Common myeloid progenitor, CD34-positive (primary cell): ENCODE data around the gene ADAMTS4.

ENCODE experiments used
- CTCF ChIA-PET: fragments of 350-600 bp; sonication (Branson Sonifier 250); formaldehyde crosslinking; loops from one replicate; lab custom pipeline; 2021; ENCODE audit warnings: antibody characterized with exemption; lab: Charles Lee
- POLR2A ChIA-PET: fragments of 350-600 bp; sonication (Branson Sonifier 250); formaldehyde crosslinking; loops from one replicate; lab custom pipeline; 2021; ENCODE audit warnings: antibody characterized with exemption; lab: Charles Lee
- DNase-seq, 3 donors: peaks; one replicate each; pipeline versions ENCODE4 v3.0.0 to v3.0.0-alpha.2; 2013
- H3K27ac ChIP-seq, 2 experiments: 1 replicate in 1 of 2; 2 replicates in 1 of 2; pipeline ENCODE4 v1.7.0; 2013; ENCODE audit warnings: inconsistent platforms in 2 of 2, low read length in 2 of 2, mild to moderate bottlenecking in 2 of 2, low read depth in 1 of 2, moderate library complexity in 1 of 2; ENCODE audit not compliant: severe bottlenecking in 2 of 2, insufficient read depth in 1 of 2, poor library complexity in 1 of 2
- H3K27me3 ChIP-seq, 5 experiments: replicated peaks in 2 of 5; 1 replicate in 3 of 5; 2 replicates in 2 of 5; pipeline versions ENCODE4 v1.6.1 to v1.7.0; 2013; ENCODE audit warnings: low read length in 4 of 5, mild to moderate bottlenecking in 2 of 5, moderate library complexity in 2 of 5, inconsistent platforms in 1 of 5; ENCODE audit not compliant: insufficient read depth in 5 of 5, control insufficient read depth in 4 of 5
- H3K36me3 ChIP-seq, 4 experiments: 1 replicate in 2 of 4; 2 replicates in 2 of 4; pipeline versions ENCODE4 v1.6.1 to v1.7.0; 2013; ENCODE audit warnings: low read length in 3 of 4, control low read depth in 1 of 4, mild to moderate bottlenecking in 1 of 4; ENCODE audit not compliant: control insufficient read depth in 4 of 4, insufficient read depth in 4 of 4
- H3K4me1 ChIP-seq, 4 experiments: 1 replicate in 3 of 4; 2 replicates in 1 of 4; pipeline versions ENCODE4 v1.6.1 to v1.7.1; 2013; ENCODE audit warnings: low read length in 3 of 4, mild to moderate bottlenecking in 3 of 4, control low read depth in 1 of 4, inconsistent platforms in 1 of 4, moderate library complexity in 1 of 4; ENCODE audit not compliant: control insufficient read depth in 4 of 4, insufficient read depth in 4 of 4; ENCODE audit errors: control extremely low read depth in 1 of 4
- H3K4me3 ChIP-seq, 7 experiments: 1 replicate in 4 of 7; 2 replicates in 3 of 7; pipeline versions ENCODE4 v1.5.1 to v1.7.0; 2013; ENCODE audit warnings: mild to moderate bottlenecking in 7 of 7, low read length in 6 of 7, moderate library complexity in 6 of 7, inconsistent platforms in 2 of 7, low read depth in 2 of 7, control low read depth in 1 of 7; ENCODE audit not compliant: insufficient read depth in 4 of 7, control insufficient read depth in 1 of 7; ENCODE audit errors: extremely low read depth in 1 of 7
- H3K9me3 ChIP-seq, 5 experiments: 1 replicate in 4 of 5; 2 replicates in 1 of 5; pipeline versions ENCODE4 v1.6.1 to v1.7.1; 2013; ENCODE audit warnings: low read length in 4 of 5, mild to moderate bottlenecking in 2 of 5, inconsistent platforms in 1 of 5, low read depth in 1 of 5, moderate library complexity in 1 of 5; ENCODE audit not compliant: control insufficient read depth in 4 of 5, insufficient read depth in 2 of 5; ENCODE audit errors: control extremely low read depth in 1 of 5
- WGBS: methylation state at CpG from one replicate; pipeline ENCODE4 v1.1.5; 2013; ENCODE audit not compliant: insufficient coverage; 5-methylcytosine and 5-hydroxymethylcytosine counted together

ADAMTS4 gene

DNA sequence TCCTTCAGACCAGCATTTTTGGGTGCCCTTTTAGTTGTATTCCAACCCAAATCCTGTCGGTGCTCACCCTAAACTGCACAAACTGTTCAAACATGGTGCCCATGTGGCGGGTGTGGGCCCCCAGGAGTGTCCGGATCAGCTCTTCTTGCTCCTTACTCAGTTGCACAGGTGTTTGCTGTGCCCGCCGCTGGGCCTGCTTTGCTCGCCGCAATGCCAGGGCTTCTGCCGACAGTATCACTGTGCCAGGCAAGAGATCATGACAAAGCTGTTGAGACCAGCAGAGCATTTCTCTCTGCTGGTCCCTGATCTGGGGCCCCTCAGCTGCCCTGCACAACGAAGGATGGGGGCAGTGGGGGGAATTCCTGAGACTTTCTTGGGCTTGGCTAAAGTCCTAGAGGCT is 34.2 kb upstream of the ADAMTS4 start:
- H3K36me3 ChIP-seq = peaks cover 7 to 27% (median 17%) of the 10 kb centered on the region in 4 experiments
- H3K27me3 ChIP-seq = peaks cover 0 to 2% (median 0%) of the 10 kb centered on the region in 5 experiments
- no peak overlapping the region for H3K27ac ChIP-seq
- DNase-seq = no peak
- ChIA-PET POLR2A (no interaction called here), CTCF (interaction anchor here (0.7 to 1.0 kb wide), 2 partner anchors 17 to 58 kb away, joined by 3 to 4 read pairs; no protein-coding TSS in a partner anchor)
- H3K4me1 ChIP-seq = peaks cover 0 to 6% (median 4%) of the 10 kb centered on the region in 4 experiments
- no peaks in the 10 kb centered on the region for H3K9me3 ChIP-seq
- 96% methylated on average over 8 of the region's 9 CpGs for WGBS
- no peak overlapping the region for H3K4me3 ChIP-seq

- POLR2A ChIA-PET = interaction anchor here (0.6 to 1.2 kb wide), 2 partner anchors 11 to 17 kb away, joined by 3 to 4 read pairs; no protein-coding TSS in a partner anchor
- H3K4me1 ChIP-seq = peaks cover 2 to 27% (median 25%) of the 10 kb centered on the region in 4 experiments
Measured at GRCh38 chr1:161230762-161231161, 31.9 kb upstream of the ADAMTS4 start.

GRCh38 chr1:161229896-161230295 is 31.0 kb upstream of the ADAMTS4 start:
- ChIA-PET CTCF (interaction anchor here (0.7 to 16.6 kb wide), 23 partner anchors 9 to 170 kb away, joined by 3 to 316 read pairs (median 5); partner anchors contain the start of genes CFAP126, NDUFS2, PCP4L1 and SDHC), POLR2A (interaction anchor here (1.0 to 1.2 kb wide), 2 partner anchors 9 to 12 kb away, joined by 3 to 5 read pairs; no protein-coding TSS in a partner anchor)
- no peak overlapping the region for H3K27ac ChIP-seq
- peaks cover 7 to 27% (median 17%) of the 10 kb centered on the region in 4 experiments for H3K36me3 ChIP-seq
- DNase-seq = peak in 2 of 3 donors; percentile 55
- H3K4me3 ChIP-seq = no peak overlapping the region
- peaks cover 2 to 33% (median 30%) of the 10 kb centered on the region in 4 experiments for H3K4me1 ChIP-seq
- WGBS = 87% methylated on average over 3 of the region's 3 CpGs
- no peaks in the 10 kb centered on the region for H3K27me3 ChIP-seq
- H3K9me3 ChIP-seq = no peaks in the 10 kb centered on the region

More at GRCh38 chr1:161230762-161231161, 31.9 kb upstream of the ADAMTS4 start:
- Histone ChIP-seq H3K4me3 (no peak overlapping the region), H3K36me3 (peaks cover 7 to 27% (median 17%) of the 10 kb centered on the region in 4 experiments), H3K9me3 (no peaks in the 10 kb centered on the region), H3K27me3 (peaks cover 0 to under 1% (median 0%) of the 10 kb centered on the region in 5 experiments), H3K27ac (no peak overlapping the region)
- 100% methylated on average over 7 of the region's 7 CpGs for WGBS
- CTCF ChIA-PET = interaction anchor here (0.7 to 16.6 kb wide), 21 partner anchors 8 to 169 kb away, joined by 3 to 316 read pairs (median 7); partner anchors contain the start of genes CFAP126, NDUFS2, PCP4L1 and SDHC
- no peak for DNase-seq

GRCh38 chr1:161228032-161228431 is 29.2 kb upstream of the ADAMTS4 start:
- Histone ChIP-seq H3K27me3 (no peaks in the 10 kb centered on the region), H3K4me3 (peak overlapping the region; percentile 42 to 99 (median 62)), H3K4me1 (peaks cover 2 to 33% (median 30%) of the 10 kb centered on the region in 4 experiments), H3K27ac (peak overlapping the region; percentile 35 to 60), H3K36me3 (peaks cover 7 to 27% (median 17%) of the 10 kb centered on the region in 4 experiments), H3K9me3 (no peaks in the 10 kb centered on the region)
- POLR2A ChIA-PET = interaction anchor here (0.5 to 2.0 kb wide), 2 partner anchors 8 to 89 kb away, joined by 3 to 4 read pairs; no protein-coding TSS in a partner anchor
- CTCF ChIA-PET = interaction anchor here (0.8 to 16.6 kb wide), 27 partner anchors 9 to 155 kb away, joined by 3 to 316 read pairs (median 6); partner anchors contain the start of genes ADAMTS4, CFAP126, FCER1G and NDUFS2
- DNase-seq = peak in 1 of 3 donors; percentile 30
- 50% methylated on average over 3 of the region's 7 CpGs for WGBS

DNA sequence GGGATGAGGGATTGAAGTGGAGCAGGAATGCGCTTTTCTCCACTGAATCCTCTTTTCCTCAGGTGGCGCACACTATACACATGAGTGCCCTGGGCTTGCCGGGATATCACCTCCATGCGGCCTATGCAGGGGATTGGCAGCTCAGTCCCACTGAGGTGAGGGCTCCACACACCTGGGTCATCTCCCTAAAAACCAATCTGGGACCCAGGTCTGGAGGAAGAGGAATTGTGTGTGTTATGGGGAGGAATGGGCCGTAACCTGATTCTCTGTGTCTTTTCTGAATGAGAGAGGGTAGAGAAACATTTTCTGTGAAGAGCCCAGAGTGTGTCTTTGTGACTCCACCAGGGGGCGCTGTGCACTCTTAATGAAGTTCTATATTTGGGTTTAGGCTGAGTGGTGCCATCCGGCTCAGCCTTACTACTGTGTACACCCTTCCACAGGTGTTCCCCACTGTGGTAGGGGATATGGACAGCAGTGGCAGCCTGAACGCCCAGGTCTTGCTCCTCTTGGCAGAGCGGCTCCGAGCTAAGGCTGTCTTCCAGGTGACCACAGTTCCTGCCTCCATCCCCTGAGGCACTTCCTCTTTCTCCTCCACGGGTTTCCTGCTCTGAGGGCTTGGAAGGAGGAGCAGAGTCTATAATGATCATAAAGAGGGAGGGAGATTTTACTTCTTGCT is 28.5 kb upstream of the ADAMTS4 start:
- H3K27me3 ChIP-seq = no peaks in the 10 kb centered on the region
- peaks cover 2 to 33% (median 30%) of the 10 kb centered on the region in 4 experiments for H3K4me1 ChIP-seq
- H3K36me3 ChIP-seq = peaks cover 7 to 27% (median 17%) of the 10 kb centered on the region in 4 experiments
- peak; percentile 86 to 92 (median 91) for DNase-seq
- CTCF ChIA-PET = interaction anchor here (0.8 to 16.6 kb wide), 29 partner anchors 8 to 156 kb away, joined by 3 to 316 read pairs (median 6); partner anchors contain the start of genes ADAMTS4, CFAP126, FCER1G and NDUFS2
- H3K27ac ChIP-seq = peak overlapping the region in 1 of 2 experiments; percentile 60
- 3% methylated on average over 4 of the region's 11 CpGs for WGBS
- H3K4me3 ChIP-seq = peak overlapping the region; percentile 42 to 99 (median 62)
- POLR2A ChIA-PET = interaction anchor here (0.5 to 2.0 kb wide), 2 partner anchors 8 to 89 kb away, joined by 3 to 4 read pairs; no protein-coding TSS in a partner anchor
- no peaks in the 10 kb centered on the region for H3K9me3 ChIP-seq

GRCh38 chr1:161226759-161227158 is 27.9 kb upstream of the ADAMTS4 start:
- Histone ChIP-seq H3K9me3 (no peaks in the 10 kb centered on the region), H3K27ac (peak overlapping the region in 1 of 2 experiments; percentile 67), H3K27me3 (no peaks in the 10 kb centered on the region), H3K4me3 (peak overlapping the region in 6 of 7 experiments; percentile 87 to 99 (median 90)), H3K4me1 (peaks cover 2 to 33% (median 30%) of the 10 kb centered on the region in 4 experiments), H3K36me3 (peaks cover 7 to 27% (median 17%) of the 10 kb centered on the region in 4 experiments)
- POLR2A ChIA-PET = no interaction called here
- CTCF ChIA-PET = interaction anchor here (0.9 to 16.6 kb wide), 24 partner anchors 7 to 156 kb away, joined by 3 to 316 read pairs (median 8); partner anchors contain the start of genes ADAMTS4, CFAP126, FCER1G and NDUFS2
- WGBS = no CpG with 5 or more reads among the region's 3 CpGs
- no peak for DNase-seq
